IMR-90 (cell line): Measurements from ENCODE around the gene GNAO1. TPM values are rescaled to one million over a fixed set of nuclear protein-coding genes. Genes with fewer than 3 reads are reported as not detected.
A peak's percentile ranks its signal among the peaks of the same experiment; 100 is the strongest.

Source experiments
- ATAC-seq: fragments of 200-7000 bp; cut with Tn5 transposase; 2 replicates; pipeline ENCODE4 v1.9.1; 2020; ENCODE audit warnings: low read depth, mild to moderate bottlenecking, moderate library complexity
- BruUV-seq: library from RNA; stranded (reverse); fragments of 400-500 nt; replicated peaks from 2 replicates; lab custom pipeline; 2021; lab: Mats Ljungman, UMichigan
- CTCF ChIA-PET: fragments of 300-600 bp; formaldehyde crosslinking; extraction: SDS; loops from one replicate; lab custom pipeline; 2021; ENCODE audit warnings: antibody characterized with exemption; lab: Yijun Ruan, JAX
- POLR2A ChIA-PET: fragments of 300-600 bp; sonication (Branson Sonifier 250); formaldehyde crosslinking; loops from one replicate; lab custom pipeline; 2022; ENCODE audit warnings: antibody characterized with exemption; ENCODE audit not compliant: unreplicated experiment; lab: Charles Lee
- DNase-seq: peaks from one replicate; pipeline ENCODE4 v3.0.0; 2013
- H2AFZ ChIP-seq: replicated peaks from 2 replicates; pipeline ENCODE3; 2013; ENCODE audit warnings: low read length, mild to moderate bottlenecking; ENCODE audit not compliant: poor library complexity
- H2AK5ac ChIP-seq: 2 replicates; pipeline ENCODE4 v1.6.1; 2013; ENCODE audit warnings: low read depth, low read length, inconsistent platforms
- H2AK9ac ChIP-seq: replicated peaks from 2 replicates; pipeline ENCODE3; 2013; ENCODE audit warnings: mild to moderate bottlenecking, low read depth, low read length, moderate library complexity; ENCODE audit not compliant: poor library complexity
- H2BK120ac ChIP-seq: 2 replicates; pipeline ENCODE4 v1.6.1; 2013; ENCODE audit warnings: low read depth, low read length, inconsistent platforms
- H2BK15ac ChIP-seq: 3 replicates; pipeline ENCODE4 v1.6.1; 2013; ENCODE audit warnings: low read depth, low read length, inconsistent platforms
- H2BK20ac ChIP-seq: 2 replicates; pipeline ENCODE4 v1.6.1; 2013; ENCODE audit warnings: low read depth, mild to moderate bottlenecking, inconsistent platforms, low read length, moderate library complexity
- H2BK5ac ChIP-seq: 2 replicates; pipeline ENCODE4 v1.6.1; 2013; ENCODE audit warnings: mild to moderate bottlenecking, low read depth, low read length, inconsistent platforms; ENCODE audit not compliant: poor library complexity, severe bottlenecking
- H3K14ac ChIP-seq: replicated peaks from 2 replicates; pipeline ENCODE4 v1.6.1; 2013; ENCODE audit warnings: low read depth, low read length, inconsistent platforms
- H3K18ac ChIP-seq: 2 replicates; pipeline ENCODE4 v1.6.1; 2013; ENCODE audit warnings: low read depth, low read length, control low read depth
- H3K23ac ChIP-seq: 2 replicates; pipeline ENCODE4 v1.6.1; 2013; ENCODE audit warnings: low read depth, low read length, inconsistent platforms
- H3K27ac ChIP-seq: 2 replicates; pipeline ENCODE4 v1.5.1; 2013; ENCODE audit warnings: mild to moderate bottlenecking, control low read depth, low read length; ENCODE audit not compliant: insufficient read depth
- H3K27me3 ChIP-seq: 2 replicates; pipeline ENCODE4 v1.6.1; 2013; ENCODE audit warnings: low read length; ENCODE audit not compliant: control insufficient read depth, insufficient read depth
- H3K36me3 ChIP-seq: 2 replicates; pipeline ENCODE4 v1.6.1; 2013; ENCODE audit warnings: low read length, mixed read lengths; ENCODE audit not compliant: control insufficient read depth, insufficient read depth
- H3K4ac ChIP-seq: 2 replicates; pipeline ENCODE4 v1.6.1; 2013; ENCODE audit warnings: low read depth, low read length, inconsistent platforms
- H3K4me1 ChIP-seq: 2 replicates; pipeline ENCODE4 v1.6.1; 2013; ENCODE audit warnings: low read length, mixed read lengths; ENCODE audit not compliant: control insufficient read depth, insufficient read depth
- H3K4me2 ChIP-seq: 2 replicates; pipeline ENCODE4 v1.6.1; 2013; ENCODE audit warnings: low read depth, mild to moderate bottlenecking, control low read depth, low read length, moderate library complexity
- H3K4me3 ChIP-seq: 2 replicates; pipeline ENCODE4 v1.5.1; 2013; ENCODE audit warnings: low read depth, mild to moderate bottlenecking, control low read depth, low read length, moderate library complexity; ENCODE audit not compliant: insufficient read depth
- H3K56ac ChIP-seq: 2 replicates; pipeline ENCODE4 v1.6.1; 2013; ENCODE audit warnings: low read length, inconsistent platforms; ENCODE audit not compliant: insufficient read depth; ENCODE audit errors: extremely low read depth
- H3K79me1 ChIP-seq, 2 experiments: 2 replicates each; pipeline ENCODE4 v1.6.1; 2013; ENCODE audit warnings: low read length in 2 of 2, inconsistent platforms in 1 of 2, low read depth in 1 of 2
- H3K9ac ChIP-seq: 2 replicates; pipeline ENCODE4 v1.6.1; 2013; ENCODE audit warnings: low read depth, low read length, control low read depth
- H3K9me1 ChIP-seq: 2 replicates; pipeline ENCODE4 v1.6.1; 2013; ENCODE audit warnings: low read length, inconsistent platforms; ENCODE audit not compliant: insufficient read depth
- H3K9me3 ChIP-seq: 2 replicates; pipeline ENCODE4 v1.6.1; 2013; ENCODE audit warnings: low read length; ENCODE audit not compliant: control insufficient read depth, insufficient read depth
- H4K20me1 ChIP-seq: 2 replicates; pipeline ENCODE4 v1.6.1; 2013; ENCODE audit warnings: low read length, inconsistent platforms; ENCODE audit not compliant: insufficient read depth
- H4K5ac ChIP-seq: 2 replicates; pipeline ENCODE4 v1.6.1; 2013; ENCODE audit warnings: mild to moderate bottlenecking, low read depth, low read length, control low read depth
- H4K8ac ChIP-seq, 2 experiments: 2 replicates each; pipeline ENCODE4 v1.6.1; 2013; ENCODE audit warnings: low read depth in 2 of 2, low read length in 2 of 2, control low read depth in 1 of 2, inconsistent platforms in 1 of 2
- H4K91ac ChIP-seq: 2 replicates; pipeline ENCODE4 v1.6.1; 2013; ENCODE audit warnings: low read depth, low read length, inconsistent platforms; ENCODE audit not compliant: insufficient read depth
- BHLHE40 ChIP-seq: fragments of 150-350 bp; IDR thresholded peaks from 2 replicates; pipeline ENCODE4 v1.6.1; 2016; ENCODE audit warnings: mild to moderate bottlenecking, low read depth, low read length
- CEBPB ChIP-seq: IDR thresholded peaks from 2 replicates; pipeline ENCODE4 v1.6.1; 2012; ENCODE audit warnings: low read depth, low read length, improper control_type of control experiment
- CHD1 ChIP-seq: IDR thresholded peaks from 2 replicates; pipeline ENCODE4 v1.6.1; 2012; ENCODE audit warnings: low read depth, low read length, improper control_type of control experiment
- FOS ChIP-seq: fragments of 150-350 bp; IDR thresholded peaks from 2 replicates; pipeline ENCODE4 v1.6.1; 2016; ENCODE audit warnings: low read depth, low read length
- MAFK ChIP-seq: IDR thresholded peaks from 2 replicates; pipeline ENCODE4 v1.6.1; 2012; ENCODE audit warnings: low read depth, low read length, improper control_type of control experiment
- MAZ ChIP-seq: IDR thresholded peaks from 2 replicates; pipeline ENCODE4 v1.6.1; 2012; ENCODE audit warnings: low read depth, mild to moderate bottlenecking, low read length, improper control_type of control experiment, moderate library complexity, borderline replicate concordance
- MXI1 ChIP-seq: IDR thresholded peaks from 2 replicates; pipeline ENCODE4 v1.6.1; 2012; ENCODE audit warnings: low read depth, mild to moderate bottlenecking, low read length, moderate library complexity, borderline replicate concordance
- NFE2L2 ChIP-seq: fragments of 150-350 bp; IDR thresholded peaks from 2 replicates; pipeline ENCODE4 v1.6.1; 2016; ENCODE audit warnings: low read depth, mild to moderate bottlenecking, low read length
- POLR2A ChIP-seq: IDR thresholded peaks from 2 replicates; pipeline ENCODE4 v1.6.1; 2012; ENCODE audit warnings: mild to moderate bottlenecking, low read depth, low read length
- RAD21 ChIP-seq: IDR thresholded peaks from 2 replicates; pipeline ENCODE4 v1.6.1; 2012; ENCODE audit warnings: low read length, improper control_type of control experiment
- RCOR1 ChIP-seq: IDR thresholded peaks from 2 replicates; pipeline ENCODE4 v1.6.1; 2012; ENCODE audit warnings: mild to moderate bottlenecking, low read length, improper control_type of control experiment; ENCODE audit not compliant: insufficient replicate concordance
- RFX5 ChIP-seq: IDR thresholded peaks from 2 replicates; pipeline ENCODE4 v1.8.0; 2012; ENCODE audit warnings: low read depth, mild to moderate bottlenecking, low read length, moderate library complexity
- SMC3 ChIP-seq: fragments of 150-350 bp; IDR thresholded peaks from 2 replicates; pipeline ENCODE4 v1.6.1; 2016; ENCODE audit warnings: low read depth, mild to moderate bottlenecking, antibody characterized with exemption, low read length, moderate library complexity
- USF2 ChIP-seq: fragments of 150-350 bp; IDR thresholded peaks from 2 replicates; pipeline ENCODE4 v1.6.1; 2017; ENCODE audit warnings: mild to moderate bottlenecking, antibody characterized with exemption, low read length, low read depth
- WGBS, 2 experiments: methylation state at CpG; one replicate each; pipeline versions ENCODE4 v1.1.5 to v1.1.7; 2013; ENCODE audit warnings: missing lambda C conversion rate in 2 of 2; ENCODE audit not compliant: insufficient read length in 1 of 2; ENCODE audit errors: extremely low coverage in 2 of 2; 5-methylcytosine and 5-hydroxymethylcytosine counted together
- dilution Hi-C: fragments of 300-500 bp; cut with HindIII; formaldehyde crosslinking; loops from one replicate; pipeline ENCODE4 v1.14.3; 2018; ENCODE audit warnings: low sequenced_read_pairs; ENCODE audit not compliant: unreplicated experiment
- in situ Hi-C: fragments of 300-500 bp; cut with MboI; formaldehyde crosslinking; loops from 3 replicates; pipeline ENCODE4 v1.14.3; 2019; ENCODE audit warnings: low sequenced_read_pairs, inconsistent platforms, mixed read lengths
- intact Hi-C: fragments of 100-400 bp; cut with micrococcal nuclease; formaldehyde crosslinking; loops from 2 replicates; pipeline ENCODE4 v1.10.0; 2022
- polyA plus RNA-seq, 3 experiments: library from polyadenylated mRNA; depleted of rRNA; stranded (reverse); fragments of >200 nt; gene quantifications; 2 replicates each; pipeline ENCODE4 v1.2.3, GENCODE V29; 2012; ENCODE audit warnings: low replicate concordance in 1 of 3
- total RNA-seq: library from RNA; depleted of rRNA; stranded (reverse); fragments of >200 nt; gene quantifications from 2 replicates; pipeline ENCODE4 v1.2.3, GENCODE V29; 2012
- TF ChIP-seq, protein P1 (sequence below): conservative IDR thresholded peaks from 2 replicates; pipeline ENCODE4 v1.5.1; 2012; ENCODE audit warnings: mild to moderate bottlenecking, low read depth, low read length, improper control_type of control experiment
- TF ChIP-seq, protein P2 (sequence below): fragments of 150-350 bp; IDR thresholded peaks from 2 replicates; pipeline ENCODE4 v1.6.1; 2016; ENCODE audit warnings: low read depth, mild to moderate bottlenecking, low read length, moderate library complexity, borderline replicate concordance

GNAO1 gene
- total and polyA plus RNA-seq, 2 of the 4 experiments (the other 2 are of a cell fraction): under 0.01 to 0.07 TPM

- Histone ChIP-seq H2BK5ac (no peak overlapping the region), H3K4ac (no peak overlapping the region), H2BK120ac (no peak overlapping the region), H3K27me3 (no peaks in the 10 kb centered on the region; the same call in 1 of the 2 replicates), H4K5ac (no peak overlapping the region), H3K4me3 (no peak overlapping the region), H2BK15ac (no peak overlapping the region), H3K36me3 (no peaks in the 10 kb centered on the region), H3K9ac (no peak overlapping the region), H3K79me1 (no peaks in the 10 kb centered on the region), H3K9me3 (no peaks in the 10 kb centered on the region), H2AFZ (no peak overlapping the region), H3K4me2 (no peak overlapping the region), H2BK20ac (no peak overlapping the region), H3K14ac (no peak overlapping the region), H3K56ac (no peak overlapping the region), H3K18ac (no peak overlapping the region), H4K91ac (no peak overlapping the region), H3K4me1 (peaks cover 2% of the 10 kb centered on the region; the same call in 1 of the 2 replicates), H4K8ac (no peak overlapping the region), H2AK5ac (no peak overlapping the region), H3K9me1 (no peaks in the 10 kb centered on the region), H3K23ac (no peak overlapping the region), H3K27ac (no peak overlapping the region), H4K20me1 (no peaks in the 10 kb centered on the region), H2AK9ac (peak overlapping the region; percentile 57)
- ChIA-PET POLR2A (no interaction called here), CTCF (no interaction called here)
- TF ChIP-seq SMC3: no peak
- no peak for TF ChIP-seq MAFK
- no peak for TF ChIP-seq FOS
- TF ChIP-seq USF2: no peak
- TF ChIP-seq, protein P1, sequence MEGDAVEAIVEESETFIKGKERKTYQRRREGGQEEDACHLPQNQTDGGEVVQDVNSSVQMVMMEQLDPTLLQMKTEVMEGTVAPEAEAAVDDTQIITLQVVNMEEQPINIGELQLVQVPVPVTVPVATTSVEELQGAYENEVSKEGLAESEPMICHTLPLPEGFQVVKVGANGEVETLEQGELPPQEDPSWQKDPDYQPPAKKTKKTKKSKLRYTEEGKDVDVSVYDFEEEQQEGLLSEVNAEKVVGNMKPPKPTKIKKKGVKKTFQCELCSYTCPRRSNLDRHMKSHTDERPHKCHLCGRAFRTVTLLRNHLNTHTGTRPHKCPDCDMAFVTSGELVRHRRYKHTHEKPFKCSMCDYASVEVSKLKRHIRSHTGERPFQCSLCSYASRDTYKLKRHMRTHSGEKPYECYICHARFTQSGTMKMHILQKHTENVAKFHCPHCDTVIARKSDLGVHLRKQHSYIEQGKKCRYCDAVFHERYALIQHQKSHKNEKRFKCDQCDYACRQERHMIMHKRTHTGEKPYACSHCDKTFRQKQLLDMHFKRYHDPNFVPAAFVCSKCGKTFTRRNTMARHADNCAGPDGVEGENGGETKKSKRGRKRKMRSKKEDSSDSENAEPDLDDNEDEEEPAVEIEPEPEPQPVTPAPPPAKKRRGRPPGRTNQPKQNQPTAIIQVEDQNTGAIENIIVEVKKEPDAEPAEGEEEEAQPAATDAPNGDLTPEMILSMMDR: no peak
- no peak for TF ChIP-seq NFE2L2
- no peak for TF ChIP-seq POLR2A
- no peak for TF ChIP-seq RAD21
- TF ChIP-seq MAZ: no peak
- TF ChIP-seq CEBPB: no peak
- TF ChIP-seq CHD1: no peak
- TF ChIP-seq BHLHE40: no peak
- TF ChIP-seq, protein P2, sequence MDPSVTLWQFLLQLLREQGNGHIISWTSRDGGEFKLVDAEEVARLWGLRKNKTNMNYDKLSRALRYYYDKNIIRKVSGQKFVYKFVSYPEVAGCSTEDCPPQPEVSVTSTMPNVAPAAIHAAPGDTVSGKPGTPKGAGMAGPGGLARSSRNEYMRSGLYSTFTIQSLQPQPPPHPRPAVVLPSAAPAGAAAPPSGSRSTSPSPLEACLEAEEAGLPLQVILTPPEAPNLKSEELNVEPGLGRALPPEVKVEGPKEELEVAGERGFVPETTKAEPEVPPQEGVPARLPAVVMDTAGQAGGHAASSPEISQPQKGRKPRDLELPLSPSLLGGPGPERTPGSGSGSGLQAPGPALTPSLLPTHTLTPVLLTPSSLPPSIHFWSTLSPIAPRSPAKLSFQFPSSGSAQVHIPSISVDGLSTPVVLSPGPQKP: no peak
- no peak for TF ChIP-seq RFX5
- TF ChIP-seq MXI1: no peak
- TF ChIP-seq RCOR1: no peak
- WGBS, 2 experiments: 92% methylated on average over 2 of the region's 17 CpGs; no CpG with 5 or more reads in 1 of the 2 experiments
- dilution Hi-C loops: no loop called here
- in situ Hi-C loops: no loop called here
- no TSS peak for BruUV-seq
- ATAC-seq (no peak), DNase-seq (no peak)
- intact Hi-C loops: no loop called here
Measured at GRCh38 chr16:56340864-56341365, 149.6 kb downstream of the GNAO1 start.
